Subcutaneous abdominal adipose tissue (tissue), 5 donors: ENCODE data around the gene UNC13A.

ENCODE experiments used
- H3K27ac ChIP-seq: one replicate; pipeline ENCODE4 v1.7.0; 2013; ENCODE audit warnings: low read depth, mild to moderate bottlenecking, inconsistent platforms, low read length, moderate library complexity
- H3K27me3 ChIP-seq, 5 donors: one replicate each; pipeline ENCODE4 v1.7.0; 2013; ENCODE audit warnings: low read length in 5 of 5, inconsistent platforms in 1 of 5; ENCODE audit not compliant: control insufficient read depth in 5 of 5, insufficient read depth in 4 of 5
- H3K36me3 ChIP-seq, 5 donors: one replicate each; pipeline ENCODE4 v1.7.0; 2013; ENCODE audit warnings: low read length in 5 of 5; ENCODE audit not compliant: control insufficient read depth in 5 of 5, insufficient read depth in 5 of 5
- H3K4me1 ChIP-seq, 5 donors: one replicate each; pipeline ENCODE4 v1.7.0; 2013; ENCODE audit warnings: low read length in 5 of 5, mild to moderate bottlenecking in 3 of 5, moderate library complexity in 1 of 5; ENCODE audit not compliant: control insufficient read depth in 5 of 5, insufficient read depth in 5 of 5
- H3K4me3 ChIP-seq, 5 donors: one replicate each; pipeline ENCODE4 v1.7.0; 2013; ENCODE audit warnings: low read length in 5 of 5, low read depth in 1 of 5
- H3K9ac ChIP-seq, 5 donors: one replicate each; pipeline ENCODE4 v1.7.0; 2013; ENCODE audit warnings: low read length in 5 of 5, mild to moderate bottlenecking in 4 of 5, moderate library complexity in 3 of 5
- H3K9me3 ChIP-seq, 5 donors: one replicate each; pipeline ENCODE4 v1.7.0; 2013; ENCODE audit warnings: low read length in 5 of 5; ENCODE audit not compliant: control insufficient read depth in 5 of 5
- donor health status: healthy.
- donor health status: healthy.
- donor health status: healthy.
- donor health status: healthy.
- donor health status: healthy.

The UNC13A gene

DNA sequence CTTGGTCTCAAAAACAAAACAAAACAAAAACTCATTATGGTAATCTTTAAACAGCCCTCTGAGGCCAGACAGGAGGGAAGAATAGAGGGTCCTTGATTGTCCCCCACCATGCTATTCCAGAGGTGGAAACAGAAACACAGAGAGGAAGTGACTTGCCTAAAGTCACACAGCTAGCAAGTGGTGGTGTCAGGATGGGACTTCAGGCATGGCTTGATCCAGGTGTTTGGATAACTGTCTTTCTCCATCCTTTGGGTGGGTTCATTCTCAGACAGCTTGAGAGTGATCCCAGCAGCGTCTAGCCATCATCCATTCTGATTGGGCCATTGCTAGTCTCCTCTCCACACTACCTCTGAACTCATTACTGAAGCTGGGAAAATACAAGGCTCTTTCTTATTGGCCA lies 120.2 kb downstream of the UNC13A start:
- Histone ChIP-seq H3K27ac (no peak overlapping the region), H3K9ac (no peak overlapping the region), H3K9me3 (no peaks in the 10 kb centered on the region), H3K36me3 (peaks cover 5 to 83% (median 64%) of the 10 kb centered on the region in 5 donors), H3K27me3 (no peaks in the 10 kb centered on the region), H3K4me3 (no peak overlapping the region), H3K4me1 (peaks cover 0 to 8% (median 2%) of the 10 kb centered on the region in 5 donors)

GRCh38 chr19:17565611-17566010 lies 122.5 kb downstream of the UNC13A start:
- Histone ChIP-seq H3K27ac (no peak overlapping the region), H3K4me1 (peaks cover 0 to 22% (median 2%) of the 10 kb centered on the region in 5 donors), H3K4me3 (no peak overlapping the region), H3K36me3 (peaks cover 5 to 71% (median 56%) of the 10 kb centered on the region in 5 donors), H3K9me3 (no peaks in the 10 kb centered on the region), H3K9ac (peak overlapping the region in 1 of 5 donors; percentile 6), H3K27me3 (no peaks in the 10 kb centered on the region)

DNA sequence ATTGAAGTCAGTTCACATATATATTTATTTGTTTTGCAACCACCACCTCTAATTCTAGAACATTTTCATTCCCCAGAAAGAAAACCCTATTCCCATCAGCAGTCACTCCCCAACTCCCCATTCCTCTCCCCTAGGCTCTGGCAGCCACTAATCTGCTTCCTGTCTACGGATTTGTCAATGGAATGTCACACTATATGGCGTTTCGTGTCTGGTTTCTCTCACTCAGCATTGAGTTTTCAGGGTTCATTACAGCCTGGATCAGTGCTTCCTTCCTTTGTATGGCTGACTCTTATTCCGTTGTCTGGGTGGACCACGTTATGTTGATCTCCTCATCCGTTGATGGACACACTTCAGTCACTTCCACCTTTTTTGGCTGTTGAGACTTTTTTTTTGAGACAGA lies 123.4 kb downstream of the UNC13A start:
- H3K4me3 ChIP-seq = no peak overlapping the region
- H3K36me3 ChIP-seq = peaks cover 5 to 71% (median 59%) of the 10 kb centered on the region in 5 donors
- H3K27ac ChIP-seq = no peak overlapping the region
- H3K27me3 ChIP-seq = no peaks in the 10 kb centered on the region
- no peaks in the 10 kb centered on the region for H3K9me3 ChIP-seq
- H3K4me1 ChIP-seq = peaks cover 0 to 30% (median 8%) of the 10 kb centered on the region in 5 donors
- no peak overlapping the region for H3K9ac ChIP-seq

DNA sequence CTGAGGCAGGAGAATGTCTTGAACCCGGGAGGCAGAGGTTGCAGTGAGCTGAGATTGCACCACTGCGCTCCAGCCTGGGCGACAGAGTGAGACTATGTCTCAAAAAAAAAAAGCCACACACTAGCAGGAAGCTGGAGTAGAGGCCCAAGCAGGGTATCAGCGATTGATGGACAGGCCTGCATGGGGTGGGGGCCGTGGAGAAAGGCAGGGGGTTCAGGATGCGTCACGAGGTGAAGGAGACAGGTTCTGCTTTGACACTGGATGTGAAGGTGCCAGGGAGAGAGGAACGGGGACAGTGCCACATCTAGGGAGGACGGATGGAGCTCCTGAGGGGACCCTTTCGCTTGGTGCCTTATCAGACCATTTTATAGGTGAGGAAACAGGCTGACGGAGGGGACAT lies 125.6 kb downstream of the UNC13A start:
- Histone ChIP-seq H3K27ac (no peak overlapping the region), H3K36me3 (peaks cover 2 to 59% (median 52%) of the 10 kb centered on the region in 5 donors), H3K9me3 (no peaks in the 10 kb centered on the region), H3K9ac (no peak overlapping the region), H3K4me3 (no peak overlapping the region), H3K4me1 (peaks cover 0 to 41% (median 18%) of the 10 kb centered on the region in 5 donors), H3K27me3 (no peaks in the 10 kb centered on the region)

GRCh38 chr19:17562097-17562496 lies 126.1 kb downstream of the UNC13A start:
- Histone ChIP-seq H3K36me3 (peaks cover 2 to 54% (median 48%) of the 10 kb centered on the region in 5 donors), H3K27ac (no peak overlapping the region), H3K27me3 (no peaks in the 10 kb centered on the region), H3K4me3 (no peak overlapping the region), H3K9me3 (no peaks in the 10 kb centered on the region), H3K4me1 (peaks cover 0 to 46% (median 22%) of the 10 kb centered on the region in 5 donors), H3K9ac (no peak overlapping the region)

DNA sequence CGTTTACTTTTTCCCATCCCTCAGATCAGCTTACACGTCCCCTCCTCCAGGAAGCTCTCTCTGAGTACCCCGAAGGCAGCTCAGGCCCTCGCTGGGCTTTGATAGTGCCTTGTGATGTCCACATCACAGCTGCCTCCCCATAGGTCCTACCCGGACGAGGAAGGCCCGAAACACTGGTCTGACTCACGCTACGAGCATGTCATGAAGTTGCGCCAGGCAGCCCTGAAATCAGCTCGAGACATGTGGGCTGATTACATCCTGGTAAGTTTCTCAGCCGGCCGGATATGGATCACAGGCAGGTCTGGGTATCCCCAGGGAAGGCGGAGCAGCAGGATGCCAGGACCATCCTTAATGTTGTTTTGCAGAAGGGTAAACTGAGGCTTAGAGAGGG lies 128.0 kb downstream of the UNC13A start:
- Histone ChIP-seq H3K4me1 (peaks cover under 1 to 58% (median 37%) of the 10 kb centered on the region in 5 donors), H3K9me3 (no peaks in the 10 kb centered on the region), H3K27me3 (no peaks in the 10 kb centered on the region), H3K27ac (peak overlapping the region; percentile 69), H3K4me3 (no peak overlapping the region), H3K9ac (peak overlapping the region in 2 of 5 donors; percentile 8 to 14), H3K36me3 (peaks cover 2 to 37% (median 35%) of the 10 kb centered on the region in 5 donors)

DNA sequence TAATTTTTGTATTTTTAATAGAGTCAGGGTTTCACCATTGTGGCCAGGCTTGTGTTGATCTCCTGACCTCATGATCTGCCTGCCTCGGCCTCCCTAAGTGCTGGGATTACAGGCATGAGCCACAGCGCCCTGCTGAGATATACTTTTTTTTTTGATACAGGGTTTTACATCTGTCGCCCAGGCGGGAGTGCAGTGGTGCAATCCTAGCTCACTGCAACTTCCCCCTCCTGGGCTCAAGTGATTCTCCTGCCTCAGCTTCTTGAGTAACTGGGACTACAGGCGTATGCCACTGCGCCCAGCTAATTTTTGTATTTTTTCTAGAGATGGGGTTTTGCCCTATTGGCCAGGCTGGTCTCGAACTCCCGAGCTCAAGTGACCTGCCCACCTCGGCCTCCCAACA lies 130.7 kb downstream of the UNC13A start:
- peaks cover 10 to 72% (median 51%) of the 10 kb centered on the region in 5 donors for H3K4me1 ChIP-seq
- peak overlapping the region in 1 of 5 donors; percentile 92 for H3K4me3 ChIP-seq
- no peak overlapping the region for H3K27ac ChIP-seq

DNA sequence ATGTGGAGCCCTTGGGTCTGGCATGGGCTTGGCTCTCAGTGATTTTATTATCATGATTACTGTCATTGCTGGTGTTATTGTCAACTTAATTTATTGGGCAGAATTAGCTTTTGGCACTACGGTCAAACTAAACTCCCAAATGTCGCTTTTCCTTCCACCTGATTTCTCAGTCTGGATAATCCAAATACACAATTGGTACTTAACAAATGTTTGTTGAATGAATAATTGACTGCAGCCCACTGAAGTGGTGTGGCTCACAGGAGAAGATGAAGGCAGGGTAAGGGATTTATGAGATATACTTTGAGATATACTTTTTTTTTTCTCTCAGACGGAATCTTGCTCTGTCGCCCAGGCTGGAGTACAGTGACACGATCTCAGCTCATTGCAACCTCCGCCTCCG lies 131.2 kb downstream of the UNC13A start:
- no peaks in the 10 kb centered on the region for H3K9me3 ChIP-seq
- peaks cover 10 to 71% (median 51%) of the 10 kb centered on the region in 5 donors for H3K4me1 ChIP-seq
- peak overlapping the region in 1 of 5 donors; percentile 93 for H3K9ac ChIP-seq
- H3K27me3 ChIP-seq = no peaks in the 10 kb centered on the region
- H3K4me3 ChIP-seq = peak overlapping the region in 3 of 5 donors; percentile 86 to 94 (median 92)
- H3K27ac ChIP-seq = no peak overlapping the region
- peaks cover 0 to 21% (median 16%) of the 10 kb centered on the region in 5 donors for H3K36me3 ChIP-seq

More for the DNA sequence above, 130.7 kb downstream of the UNC13A start:
- no peaks in the 10 kb centered on the region for H3K9me3 ChIP-seq
- no peak overlapping the region for H3K9ac ChIP-seq
- H3K27me3 ChIP-seq = no peaks in the 10 kb centered on the region
- peaks cover 0 to 26% (median 21%) of the 10 kb centered on the region in 5 donors for H3K36me3 ChIP-seq

DNA sequence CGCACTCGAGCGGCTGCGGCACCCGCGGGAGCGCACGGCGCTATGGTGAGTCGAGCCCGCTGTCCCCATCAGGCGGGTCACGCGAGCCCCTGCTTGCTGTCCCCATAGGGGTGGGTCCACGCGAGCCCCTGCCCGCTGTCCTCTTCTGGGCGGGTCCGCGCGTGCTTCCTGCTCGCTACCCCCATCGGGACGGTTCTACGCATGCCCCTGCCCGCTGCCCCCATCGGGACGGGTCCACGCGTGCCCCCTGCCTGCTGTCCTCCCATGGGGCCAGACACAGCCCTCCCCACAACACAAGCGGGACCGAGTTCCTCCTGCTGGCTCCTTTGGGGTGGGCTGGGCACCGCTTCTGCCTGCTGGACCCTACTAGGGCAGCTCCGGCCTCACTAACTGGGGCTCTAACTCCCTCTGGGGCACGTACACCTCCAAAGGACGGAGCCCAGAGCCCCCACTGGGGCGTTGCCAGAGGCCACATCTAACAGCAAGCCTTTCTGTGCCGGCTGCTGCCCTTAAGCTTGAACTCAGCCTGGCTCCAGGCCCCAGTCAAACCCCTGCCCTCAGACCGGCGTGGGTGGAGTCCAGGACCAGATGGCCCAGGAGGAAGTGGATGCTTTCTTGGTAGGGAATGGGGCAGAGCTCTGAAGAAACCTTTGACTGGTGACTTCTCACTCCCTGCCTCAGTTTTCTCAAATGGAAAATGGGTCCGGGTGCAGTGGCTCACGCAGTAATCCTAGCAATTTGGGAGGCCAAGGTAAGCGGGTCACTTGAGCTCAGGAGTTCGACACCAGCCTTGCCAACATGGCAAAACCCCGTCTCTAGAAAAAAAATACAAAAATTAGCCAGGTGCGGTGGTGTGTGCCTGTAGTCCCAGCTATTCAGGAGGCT lies 132.0 kb downstream of the UNC13A start:
- Histone ChIP-seq H3K36me3 (peaks cover 0 to 18% (median 16%) of the 10 kb centered on the region in 5 donors), H3K27ac (peak overlapping the region; percentile 84), H3K27me3 (no peaks in the 10 kb centered on the region), H3K4me3 (peak overlapping the region; percentile 79 to 96 (median 92)), H3K9me3 (no peaks in the 10 kb centered on the region), H3K4me1 (peaks cover 10 to 71% (median 51%) of the 10 kb centered on the region in 5 donors), H3K9ac (peak overlapping the region; percentile 66 to 93 (median 88))

DNA sequence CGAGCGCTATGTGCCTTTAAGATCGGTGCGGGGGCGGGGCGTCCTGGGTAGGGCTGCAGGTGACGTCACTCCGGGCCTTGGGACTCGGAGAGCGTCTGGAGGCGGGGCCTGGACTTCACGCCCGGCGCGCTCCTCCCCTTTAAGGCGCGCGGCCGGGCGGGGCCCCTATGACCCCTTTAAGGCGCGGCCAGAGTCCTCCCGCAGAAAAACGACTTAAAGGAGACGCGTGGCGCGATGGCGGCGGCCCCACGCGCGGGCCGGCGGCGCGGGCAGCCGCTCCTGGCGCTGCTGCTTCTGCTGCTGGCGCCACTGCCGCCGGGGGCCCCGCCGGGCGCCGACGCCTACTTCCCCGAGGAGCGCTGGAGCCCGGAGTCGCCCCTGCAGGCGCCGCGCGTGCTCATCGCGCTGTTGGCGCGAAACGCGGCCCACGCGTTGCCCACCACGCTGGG lies 132.7 kb downstream of the UNC13A start, which contains the start of gene COLGALT1:
TSS of gene COLGALT1 (plus strand) at position 170 of the 449 bp plus-strand sequence. CDS start at position 235, 65 bp downstream.
- Histone ChIP-seq H3K27ac (peak within 1 kb of the TSS; percentile 84), H3K9ac (peak within 1 kb of the TSS; percentile 66 to 93 (median 88)), H3K36me3 (peaks cover 0 to 18% (median 16%) of the 10 kb centered on the region in 5 donors), H3K9me3 (no peaks in the 10 kb centered on the region), H3K4me3 (peak within 1 kb of the TSS; percentile 79 to 96 (median 92)), H3K4me1 (peaks cover 10 to 66% (median 50%) of the 10 kb centered on the region in 5 donors), H3K27me3 (no peaks in the 10 kb centered on the region)
